ENCODE results near the gene NHERF1. TPM values are rescaled to one million over a fixed set of nuclear protein-coding genes. Genes with fewer than 3 reads are reported as not detected.

NHERF1 gene
- total and polyA plus RNA-seq, 9 of the 15 experiments (the other 6 are each of a cell fraction or from before 2014, with no cell fraction given) = 11.4 to 79.9 (median 36.9) TPM

DNA sequence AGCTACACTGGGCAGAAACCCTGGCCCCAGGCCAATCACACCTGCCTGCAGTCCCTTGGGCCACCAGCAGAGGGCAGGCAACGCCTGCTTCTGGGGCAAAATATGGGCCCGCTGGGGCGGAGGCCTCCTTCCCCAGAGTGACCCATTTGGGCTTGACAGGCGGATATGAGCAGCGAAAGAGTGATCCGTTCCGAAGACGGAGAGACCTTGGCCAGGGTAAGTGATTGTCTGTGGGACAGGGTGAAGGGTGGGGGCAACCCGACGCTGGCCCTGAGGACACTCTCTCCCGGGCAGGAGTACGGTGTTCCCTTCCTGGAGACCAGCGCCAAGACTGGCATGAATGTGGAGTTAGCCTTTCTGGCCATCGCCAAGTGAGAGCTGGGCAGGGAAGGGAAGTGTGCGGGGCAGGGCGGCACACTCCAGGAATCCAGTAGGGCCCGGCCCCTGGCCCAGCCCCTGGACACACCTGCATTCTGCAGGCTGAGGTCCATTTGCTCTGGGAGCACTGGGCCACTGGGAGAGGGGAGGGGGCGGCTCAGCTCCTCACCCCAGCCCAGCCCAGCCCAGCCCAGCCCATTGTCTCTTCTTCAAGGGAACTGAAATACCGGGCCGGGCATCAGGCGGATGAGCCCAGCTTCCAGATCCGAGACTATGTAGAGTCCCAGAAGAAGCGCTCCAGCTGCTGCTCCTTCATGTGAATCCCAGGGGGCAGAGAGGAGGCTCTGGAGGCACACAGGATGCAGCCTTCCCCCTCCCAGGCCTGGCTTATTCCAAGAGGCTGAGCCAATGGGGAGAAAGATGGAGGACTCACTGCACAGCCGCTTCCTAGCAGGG, 3.5 kb upstream of the NHERF1 start (continued):
- TF ChIP-seq, protein P1, sequence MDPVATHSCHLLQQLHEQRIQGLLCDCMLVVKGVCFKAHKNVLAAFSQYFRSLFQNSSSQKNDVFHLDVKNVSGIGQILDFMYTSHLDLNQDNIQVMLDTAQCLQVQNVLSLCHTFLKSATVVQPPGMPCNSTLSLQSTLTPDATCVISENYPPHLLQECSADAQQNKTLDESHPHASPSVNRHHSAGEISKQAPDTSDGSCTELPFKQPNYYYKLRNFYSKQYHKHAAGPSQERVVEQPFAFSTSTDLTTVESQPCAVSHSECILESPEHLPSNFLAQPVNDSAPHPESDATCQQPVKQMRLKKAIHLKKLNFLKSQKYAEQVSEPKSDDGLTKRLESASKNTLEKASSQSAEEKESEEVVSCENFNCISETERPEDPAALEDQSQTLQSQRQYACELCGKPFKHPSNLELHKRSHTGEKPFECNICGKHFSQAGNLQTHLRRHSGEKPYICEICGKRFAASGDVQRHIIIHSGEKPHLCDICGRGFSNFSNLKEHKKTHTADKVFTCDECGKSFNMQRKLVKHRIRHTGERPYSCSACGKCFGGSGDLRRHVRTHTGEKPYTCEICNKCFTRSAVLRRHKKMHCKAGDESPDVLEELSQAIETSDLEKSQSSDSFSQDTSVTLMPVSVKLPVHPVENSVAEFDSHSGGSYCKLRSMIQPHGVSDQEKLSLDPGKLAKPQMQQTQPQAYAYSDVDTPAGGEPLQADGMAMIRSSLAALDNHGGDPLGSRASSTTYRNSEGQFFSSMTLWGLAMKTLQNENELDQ (CRISPR knock-in tag; IDR thresholded peaks at IDR 0.05; ENCODE audit: borderline replicate concordance) = no peak
- TF ChIP-seq ZNF778 (CRISPR knock-in tag; IDR thresholded peaks at IDR 0.05) (no peak), ZFP1 (CRISPR knock-in tag; IDR thresholded peaks at IDR 0.05) (no peak), MCM2 (IDR thresholded peaks at IDR 0.05; ENCODE audit: low read depth) (no peak), CBFA2T2 (conservative IDR thresholded peaks at IDR 0.05) (no peak), RFX5 (IDR thresholded peaks at IDR 0.05; ENCODE audit: low read depth, low read length) (no peak), ELF2 (CRISPR knock-in tag; IDR thresholded peaks at IDR 0.05) (no peak), FOXK1 (CRISPR knock-in tag; IDR thresholded peaks at IDR 0.05; ENCODE audit: borderline replicate concordance) (no peak)
- TF ChIP-seq, protein P2, sequence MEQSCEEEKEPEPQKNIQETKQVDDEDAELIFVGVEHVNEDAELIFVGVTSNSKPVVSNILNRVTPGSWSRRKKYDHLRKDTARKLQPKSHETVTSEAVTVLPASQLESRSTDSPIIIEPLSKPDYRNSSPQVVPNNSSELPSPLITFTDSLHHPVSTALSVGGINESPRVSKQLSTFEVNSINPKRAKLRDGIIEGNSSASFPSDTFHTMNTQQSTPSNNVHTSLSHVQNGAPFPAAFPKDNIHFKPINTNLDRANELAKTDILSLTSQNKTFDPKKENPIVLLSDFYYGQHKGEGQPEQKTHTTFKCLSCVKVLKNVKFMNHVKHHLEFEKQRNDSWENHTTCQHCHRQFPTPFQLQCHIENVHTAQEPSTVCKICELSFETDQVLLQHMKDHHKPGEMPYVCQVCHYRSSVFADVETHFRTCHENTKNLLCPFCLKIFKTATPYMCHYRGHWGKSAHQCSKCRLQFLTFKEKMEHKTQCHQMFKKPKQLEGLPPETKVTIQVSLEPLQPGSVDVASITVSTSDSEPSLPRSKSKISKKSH (CRISPR knock-in tag; IDR thresholded peaks at IDR 0.05) = no peak
